ENCODE measurements around the gene CAMK2B.

CAMK2B gene

GRCh38 chr7:44167920-44168319 is 157.5 kb downstream of the CAMK2B start:
- TF ChIP-seq YY1 (IDR thresholded peaks at IDR 0.05; ENCODE audit: low read depth) (no peak), NFIC (IDR thresholded peaks at IDR 0.05) (no peak), MAX (IDR thresholded peaks at IDR 0.05) (no peak), TCF12 (IDR thresholded peaks at IDR 0.05; ENCODE audit: low read depth) (no peak), CREB1 (IDR thresholded peaks at IDR 0.05; ENCODE audit: low read depth) (no peak), TAF1 (IDR thresholded peaks at IDR 0.05; ENCODE audit: low read depth) (no peak), EGR1 (IDR thresholded peaks at IDR 0.05) (no peak), ZBTB7A (IDR thresholded peaks at IDR 0.05; ENCODE audit: low read depth) (no peak), CEBPB (IDR thresholded peaks at IDR 0.05) (no peak), RAD21 (IDR thresholded peaks at IDR 0.05; ENCODE audit: low read depth) (no peak), TEAD4 (IDR thresholded peaks at IDR 0.05) (no peak), EP300 (IDR thresholded peaks at IDR 0.05; ENCODE audit: borderline replicate concordance) (no peak), FOXM1 (IDR thresholded peaks at IDR 0.05; ENCODE audit: borderline replicate concordance, low read depth) (no peak), REST (IDR thresholded peaks at IDR 0.05; ENCODE audit: low read depth) (no peak)
- TF ChIP-seq, protein P1, sequence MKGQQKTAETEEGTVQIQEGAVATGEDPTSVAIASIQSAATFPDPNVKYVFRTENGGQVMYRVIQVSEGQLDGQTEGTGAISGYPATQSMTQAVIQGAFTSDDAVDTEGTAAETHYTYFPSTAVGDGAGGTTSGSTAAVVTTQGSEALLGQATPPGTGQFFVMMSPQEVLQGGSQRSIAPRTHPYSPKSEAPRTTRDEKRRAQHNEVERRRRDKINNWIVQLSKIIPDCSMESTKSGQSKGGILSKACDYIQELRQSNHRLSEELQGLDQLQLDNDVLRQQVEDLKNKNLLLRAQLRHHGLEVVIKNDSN (IDR thresholded peaks at IDR 0.05) = no peak
